ENCODE results near the gene TGFBR2. TPM values are rescaled to one million over a fixed set of nuclear protein-coding genes. Genes with fewer than 3 reads are reported as not detected.

Gene TGFBR2
- total and polyA plus RNA-seq, 2 experiments from 2014 or later, result 4.7 to 13.0 TPM

DNA sequence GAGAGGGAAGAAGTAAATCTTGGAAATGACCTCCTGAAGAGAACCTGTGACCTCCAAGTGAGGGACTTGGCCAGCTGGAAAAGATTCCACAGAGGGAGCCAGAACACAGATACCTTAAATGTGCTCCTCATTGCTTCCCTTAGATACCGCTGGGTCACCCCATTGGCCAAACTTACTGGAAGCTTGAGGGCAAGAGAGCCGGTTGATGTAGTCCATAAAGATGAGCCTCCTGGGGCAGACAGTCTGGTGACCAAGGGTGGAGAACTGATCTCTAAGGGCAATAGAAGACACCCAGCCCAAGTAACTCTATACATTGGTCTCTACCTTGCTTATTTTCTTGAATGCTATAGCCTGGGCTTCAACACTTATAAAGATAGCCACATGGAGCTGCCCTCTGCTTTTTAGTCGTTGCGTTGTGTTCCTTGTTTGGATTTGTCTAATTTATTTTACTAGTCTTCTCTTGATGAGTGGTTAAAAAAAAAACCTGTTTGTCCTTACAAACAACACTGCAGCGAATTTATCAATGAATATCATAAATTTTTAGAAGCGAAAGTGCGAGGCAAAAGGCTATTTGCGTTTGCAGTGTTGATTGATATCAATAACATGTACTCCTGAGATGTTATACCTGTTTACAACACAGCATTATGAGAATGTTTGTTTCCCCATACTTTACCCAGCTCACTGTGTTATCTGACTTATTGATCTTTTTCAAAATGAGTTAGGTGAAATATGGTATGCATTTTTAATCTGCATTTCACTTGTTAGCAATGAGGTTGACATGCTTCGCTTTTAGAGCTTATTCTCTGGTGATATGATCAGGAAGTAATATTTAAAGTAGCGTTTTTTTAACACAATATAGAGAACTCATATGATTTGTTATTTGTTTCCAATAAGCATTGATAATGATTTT, 31.2 kb downstream of the TGFBR2 start:
- Histone ChIP-seq H3K4me3 (no peak overlapping the region), H3K79me2 (replicated peaks; ENCODE audit: insufficient read depth) (peaks cover 93% of the 10 kb centered on the region), H2AFZ (no peak overlapping the region), H3K36me3 (ENCODE audit: insufficient read depth) (no peaks in the 10 kb centered on the region), H3F3A (replicated peaks; ENCODE audit: low read depth) (no peaks in the 10 kb centered on the region), H3K9me2 (ENCODE audit: insufficient read depth) (peaks cover 3% of the 10 kb centered on the region; the same call in 1 of the 2 replicates), H3K4me1 (ENCODE audit: insufficient read depth) (peaks cover 25% of the 10 kb centered on the region), H3K4me2 (no peak overlapping the region), H3K27ac (ENCODE audit: low read depth) (no peak overlapping the region), H3K27me3 (ENCODE audit: insufficient read depth) (no peaks in the 10 kb centered on the region), H4K20me1 (replicated peaks; ENCODE audit: insufficient read depth) (peaks cover 6% of the 10 kb centered on the region; the same call in 1 of the 2 replicates)
- no peaks in the 10 kb centered on the region; the same call in 2 of the 3 replicates for H3K9me3 Mint-ChIP-seq
- TF ChIP-seq, protein P1, sequence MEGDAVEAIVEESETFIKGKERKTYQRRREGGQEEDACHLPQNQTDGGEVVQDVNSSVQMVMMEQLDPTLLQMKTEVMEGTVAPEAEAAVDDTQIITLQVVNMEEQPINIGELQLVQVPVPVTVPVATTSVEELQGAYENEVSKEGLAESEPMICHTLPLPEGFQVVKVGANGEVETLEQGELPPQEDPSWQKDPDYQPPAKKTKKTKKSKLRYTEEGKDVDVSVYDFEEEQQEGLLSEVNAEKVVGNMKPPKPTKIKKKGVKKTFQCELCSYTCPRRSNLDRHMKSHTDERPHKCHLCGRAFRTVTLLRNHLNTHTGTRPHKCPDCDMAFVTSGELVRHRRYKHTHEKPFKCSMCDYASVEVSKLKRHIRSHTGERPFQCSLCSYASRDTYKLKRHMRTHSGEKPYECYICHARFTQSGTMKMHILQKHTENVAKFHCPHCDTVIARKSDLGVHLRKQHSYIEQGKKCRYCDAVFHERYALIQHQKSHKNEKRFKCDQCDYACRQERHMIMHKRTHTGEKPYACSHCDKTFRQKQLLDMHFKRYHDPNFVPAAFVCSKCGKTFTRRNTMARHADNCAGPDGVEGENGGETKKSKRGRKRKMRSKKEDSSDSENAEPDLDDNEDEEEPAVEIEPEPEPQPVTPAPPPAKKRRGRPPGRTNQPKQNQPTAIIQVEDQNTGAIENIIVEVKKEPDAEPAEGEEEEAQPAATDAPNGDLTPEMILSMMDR (conservative IDR thresholded peaks at IDR 0.05; ENCODE audit: low read depth in 2 of 2), result no peak
- TF ChIP-seq POLR2AphosphoS5 (IDR thresholded peaks at IDR 0.05; ENCODE audit: low read depth), result no peak
- TF ChIP-seq CREB1 (CRISPR knock-in tag; IDR thresholded peaks at IDR 0.05; ENCODE audit: low read depth), result no peak
- no peak for TF ChIP-seq JUNB (IDR thresholded peaks at IDR 0.05; ENCODE audit: unreplicated experiment)
- no peak for TF ChIP-seq EZH2 (IDR thresholded peaks at IDR 0.05; ENCODE audit: low read depth, unreplicated experiment)
- TF ChIP-seq STAT1 (IDR thresholded peaks at IDR 0.05; ENCODE audit: unreplicated experiment), result no peak
- no peak for TF ChIP-seq NANOG (IDR thresholded peaks at IDR 0.05; ENCODE audit: borderline replicate concordance)
- TF ChIP-seq, protein P2, sequence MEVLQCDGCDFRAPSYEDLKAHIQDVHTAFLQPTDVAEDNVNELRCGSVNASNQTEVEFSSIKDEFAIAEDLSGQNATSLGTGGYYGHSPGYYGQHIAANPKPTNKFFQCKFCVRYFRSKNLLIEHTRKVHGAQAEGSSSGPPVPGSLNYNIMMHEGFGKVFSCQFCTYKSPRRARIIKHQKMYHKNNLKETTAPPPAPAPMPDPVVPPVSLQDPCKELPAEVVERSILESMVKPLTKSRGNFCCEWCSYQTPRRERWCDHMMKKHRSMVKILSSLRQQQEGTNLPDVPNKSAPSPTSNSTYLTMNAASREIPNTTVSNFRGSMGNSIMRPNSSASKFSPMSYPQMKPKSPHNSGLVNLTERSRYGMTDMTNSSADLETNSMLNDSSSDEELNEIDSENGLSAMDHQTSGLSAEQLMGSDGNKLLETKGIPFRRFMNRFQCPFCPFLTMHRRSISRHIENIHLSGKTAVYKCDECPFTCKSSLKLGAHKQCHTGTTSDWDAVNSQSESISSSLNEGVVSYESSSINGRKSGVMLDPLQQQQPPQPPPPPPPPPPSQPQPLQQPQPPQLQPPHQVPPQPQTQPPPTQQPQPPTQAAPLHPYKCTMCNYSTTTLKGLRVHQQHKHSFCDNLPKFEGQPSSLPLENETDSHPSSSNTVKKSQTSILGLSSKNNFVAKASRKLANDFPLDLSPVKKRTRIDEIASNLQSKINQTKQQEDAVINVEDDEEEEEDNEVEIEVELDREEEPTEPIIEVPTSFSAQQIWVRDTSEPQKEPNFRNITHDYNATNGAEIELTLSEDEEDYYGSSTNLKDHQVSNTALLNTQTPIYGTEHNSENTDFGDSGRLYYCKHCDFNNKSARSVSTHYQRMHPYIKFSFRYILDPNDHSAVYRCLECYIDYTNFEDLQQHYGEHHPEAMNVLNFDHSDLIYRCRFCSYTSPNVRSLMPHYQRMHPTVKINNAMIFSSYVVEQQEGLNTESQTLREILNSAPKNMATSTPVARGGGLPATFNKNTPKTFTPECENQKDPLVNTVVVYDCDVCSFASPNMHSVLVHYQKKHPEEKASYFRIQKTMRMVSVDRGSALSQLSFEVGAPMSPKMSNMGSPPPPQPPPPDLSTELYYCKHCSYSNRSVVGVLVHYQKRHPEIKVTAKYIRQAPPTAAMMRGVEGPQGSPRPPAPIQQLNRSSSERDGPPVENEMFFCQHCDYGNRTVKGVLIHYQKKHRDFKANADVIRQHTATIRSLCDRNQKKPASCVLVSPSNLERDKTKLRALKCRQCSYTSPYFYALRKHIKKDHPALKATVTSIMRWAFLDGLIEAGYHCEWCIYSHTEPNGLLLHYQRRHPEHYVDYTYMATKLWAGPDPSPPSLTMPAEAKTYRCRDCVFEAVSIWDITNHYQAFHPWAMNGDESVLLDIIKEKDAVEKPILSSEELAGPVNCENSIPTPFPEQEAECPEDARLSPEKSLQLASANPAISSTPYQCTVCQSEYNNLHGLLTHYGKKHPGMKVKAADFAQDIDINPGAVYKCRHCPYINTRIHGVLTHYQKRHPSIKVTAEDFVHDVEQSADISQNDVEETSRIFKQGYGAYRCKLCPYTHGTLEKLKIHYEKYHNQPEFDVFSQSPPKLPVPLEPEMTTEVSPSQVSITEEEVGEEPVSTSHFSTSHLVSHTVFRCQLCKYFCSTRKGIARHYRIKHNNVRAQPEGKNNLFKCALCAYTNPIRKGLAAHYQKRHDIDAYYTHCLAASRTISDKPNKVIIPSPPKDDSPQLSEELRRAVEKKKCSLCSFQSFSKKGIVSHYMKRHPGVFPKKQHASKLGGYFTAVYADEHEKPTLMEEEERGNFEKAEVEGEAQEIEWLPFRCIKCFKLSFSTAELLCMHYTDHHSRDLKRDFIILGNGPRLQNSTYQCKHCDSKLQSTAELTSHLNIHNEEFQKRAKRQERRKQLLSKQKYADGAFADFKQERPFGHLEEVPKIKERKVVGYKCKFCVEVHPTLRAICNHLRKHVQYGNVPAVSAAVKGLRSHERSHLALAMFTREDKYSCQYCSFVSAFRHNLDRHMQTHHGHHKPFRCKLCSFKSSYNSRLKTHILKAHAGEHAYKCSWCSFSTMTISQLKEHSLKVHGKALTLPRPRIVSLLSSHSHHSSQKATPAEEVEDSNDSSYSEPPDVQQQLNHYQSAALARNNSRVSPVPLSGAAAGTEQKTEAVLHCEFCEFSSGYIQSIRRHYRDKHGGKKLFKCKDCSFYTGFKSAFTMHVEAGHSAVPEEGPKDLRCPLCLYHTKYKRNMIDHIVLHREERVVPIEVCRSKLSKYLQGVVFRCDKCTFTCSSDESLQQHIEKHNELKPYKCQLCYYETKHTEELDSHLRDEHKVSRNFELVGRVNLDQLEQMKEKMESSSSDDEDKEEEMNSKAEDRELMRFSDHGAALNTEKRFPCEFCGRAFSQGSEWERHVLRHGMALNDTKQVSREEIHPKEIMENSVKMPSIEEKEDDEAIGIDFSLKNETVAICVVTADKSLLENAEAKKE (CRISPR knock-in tag; IDR thresholded peaks at IDR 0.05), result no peak
- no peaks in the 10 kb centered on the region; the same call in 2 of the 3 replicates for H3K36me3 Mint-ChIP-seq (ENCODE audit: low read depth)
- no peak overlapping the region for H3K4me3 Mint-ChIP-seq
- DNase-seq (ENCODE audit: low spot score), result no peak
- no peak for ATAC-seq
- no peaks in the 10 kb centered on the region for H3K27me3 Mint-ChIP-seq (ENCODE audit: insufficient read depth, low read depth, poor library complexity)
- peaks cover 30% of the 10 kb centered on the region for H3K4me1 Mint-ChIP-seq
- H3K27ac Mint-ChIP-seq, result no peak overlapping the region

Data from GM23338 (cell line).